ENCODE data around the gene EGLN1. TPM values are rescaled to one million over a fixed set of nuclear protein-coding genes. Genes with fewer than 3 reads are reported as not detected.

Gene EGLN1
- polyA plus RNA-seq, 1 of the 3 experiments (the other 2 are of a cell fraction) = 10.7 TPM

DNA sequence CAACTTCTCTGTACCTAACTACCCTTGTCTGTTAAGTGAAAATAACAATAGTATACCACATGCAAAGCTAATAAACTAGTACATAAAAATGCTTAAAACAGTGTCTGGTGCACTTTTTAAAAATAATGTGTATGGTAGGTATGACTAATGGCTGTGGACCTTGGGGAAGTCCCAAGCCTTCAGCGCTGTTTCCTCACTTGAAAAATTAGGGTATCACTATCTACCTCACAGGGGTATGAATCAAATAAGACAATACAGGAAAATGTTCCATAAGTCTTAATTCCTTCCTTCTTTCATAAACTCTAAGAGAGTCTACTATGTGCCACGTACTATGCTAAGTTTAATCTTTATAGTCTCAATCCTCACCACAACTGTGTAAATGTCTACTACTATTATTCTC, 32.0 kb downstream of the EGLN1 start (continued):
- TF ChIP-seq, protein P1, sequence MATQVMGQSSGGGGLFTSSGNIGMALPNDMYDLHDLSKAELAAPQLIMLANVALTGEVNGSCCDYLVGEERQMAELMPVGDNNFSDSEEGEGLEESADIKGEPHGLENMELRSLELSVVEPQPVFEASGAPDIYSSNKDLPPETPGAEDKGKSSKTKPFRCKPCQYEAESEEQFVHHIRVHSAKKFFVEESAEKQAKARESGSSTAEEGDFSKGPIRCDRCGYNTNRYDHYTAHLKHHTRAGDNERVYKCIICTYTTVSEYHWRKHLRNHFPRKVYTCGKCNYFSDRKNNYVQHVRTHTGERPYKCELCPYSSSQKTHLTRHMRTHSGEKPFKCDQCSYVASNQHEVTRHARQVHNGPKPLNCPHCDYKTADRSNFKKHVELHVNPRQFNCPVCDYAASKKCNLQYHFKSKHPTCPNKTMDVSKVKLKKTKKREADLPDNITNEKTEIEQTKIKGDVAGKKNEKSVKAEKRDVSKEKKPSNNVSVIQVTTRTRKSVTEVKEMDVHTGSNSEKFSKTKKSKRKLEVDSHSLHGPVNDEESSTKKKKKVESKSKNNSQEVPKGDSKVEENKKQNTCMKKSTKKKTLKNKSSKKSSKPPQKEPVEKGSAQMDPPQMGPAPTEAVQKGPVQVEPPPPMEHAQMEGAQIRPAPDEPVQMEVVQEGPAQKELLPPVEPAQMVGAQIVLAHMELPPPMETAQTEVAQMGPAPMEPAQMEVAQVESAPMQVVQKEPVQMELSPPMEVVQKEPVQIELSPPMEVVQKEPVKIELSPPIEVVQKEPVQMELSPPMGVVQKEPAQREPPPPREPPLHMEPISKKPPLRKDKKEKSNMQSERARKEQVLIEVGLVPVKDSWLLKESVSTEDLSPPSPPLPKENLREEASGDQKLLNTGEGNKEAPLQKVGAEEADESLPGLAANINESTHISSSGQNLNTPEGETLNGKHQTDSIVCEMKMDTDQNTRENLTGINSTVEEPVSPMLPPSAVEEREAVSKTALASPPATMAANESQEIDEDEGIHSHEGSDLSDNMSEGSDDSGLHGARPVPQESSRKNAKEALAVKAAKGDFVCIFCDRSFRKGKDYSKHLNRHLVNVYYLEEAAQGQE (IDR thresholded peaks at IDR 0.05; ENCODE audit: low read depth, low read length) = no peak
- peak; percentile 10; the same call in 1 of the 2 replicates for TF ChIP-seq NFIC (IDR thresholded peaks at IDR 0.05; ENCODE audit: borderline replicate concordance)

DNA sequence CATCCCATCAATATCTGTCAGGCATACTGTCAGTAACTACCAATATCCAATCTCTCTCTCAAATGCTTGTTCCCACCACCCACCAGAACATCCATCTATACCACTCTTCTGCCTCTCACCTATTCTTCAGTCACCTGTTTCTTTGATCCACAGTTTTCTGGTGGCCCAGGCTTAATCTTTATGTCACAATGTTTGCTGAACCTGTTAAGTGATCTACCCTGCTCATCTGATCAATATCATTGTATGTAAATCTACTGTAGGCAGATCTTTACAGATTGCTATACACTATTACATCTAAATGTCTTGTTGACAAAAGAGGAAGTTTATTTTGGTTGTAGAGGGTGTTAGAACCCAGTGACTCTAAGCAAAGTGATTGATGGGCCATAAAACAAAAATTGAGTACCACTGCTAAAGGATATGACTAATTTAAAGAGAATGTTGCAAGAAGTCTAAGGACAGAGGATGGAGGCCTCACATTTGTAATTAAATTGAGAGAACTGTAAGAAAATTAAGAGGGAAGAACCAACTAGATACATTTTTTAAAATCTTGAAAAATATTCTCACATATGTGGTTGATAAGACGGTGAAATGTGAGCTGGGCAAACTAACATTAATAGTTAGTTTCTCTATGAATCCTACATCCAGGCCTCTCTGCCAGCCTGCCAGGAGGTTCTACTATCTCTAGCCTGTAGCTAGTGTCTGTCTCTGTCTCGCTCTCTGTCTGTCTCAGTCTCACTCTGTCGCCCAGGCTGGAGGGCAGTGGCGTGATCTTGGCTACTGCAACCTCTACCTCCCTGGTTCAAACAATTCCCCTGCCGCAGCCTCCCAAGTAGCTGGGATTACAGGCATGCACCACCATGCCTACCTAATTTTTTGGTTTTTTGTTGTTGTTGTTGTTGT, 34.1 kb downstream of the EGLN1 start:
- TF ChIP-seq EP300 (IDR thresholded peaks at IDR 0.05; ENCODE audit: borderline replicate concordance in 1 of 2, low read depth in 1 of 2, low read length in 1 of 2) (0 out of 4 replicates have a peak, but pooled peaks of 1 of the 2 experiments have one; percentile 36), JUND (IDR thresholded peaks at IDR 0.05) (peak; percentile 55), TCF12 (IDR thresholded peaks at IDR 0.05) (peak; percentile 35; the same call in 1 of the 2 replicates)
- TF ChIP-seq, protein P2, sequence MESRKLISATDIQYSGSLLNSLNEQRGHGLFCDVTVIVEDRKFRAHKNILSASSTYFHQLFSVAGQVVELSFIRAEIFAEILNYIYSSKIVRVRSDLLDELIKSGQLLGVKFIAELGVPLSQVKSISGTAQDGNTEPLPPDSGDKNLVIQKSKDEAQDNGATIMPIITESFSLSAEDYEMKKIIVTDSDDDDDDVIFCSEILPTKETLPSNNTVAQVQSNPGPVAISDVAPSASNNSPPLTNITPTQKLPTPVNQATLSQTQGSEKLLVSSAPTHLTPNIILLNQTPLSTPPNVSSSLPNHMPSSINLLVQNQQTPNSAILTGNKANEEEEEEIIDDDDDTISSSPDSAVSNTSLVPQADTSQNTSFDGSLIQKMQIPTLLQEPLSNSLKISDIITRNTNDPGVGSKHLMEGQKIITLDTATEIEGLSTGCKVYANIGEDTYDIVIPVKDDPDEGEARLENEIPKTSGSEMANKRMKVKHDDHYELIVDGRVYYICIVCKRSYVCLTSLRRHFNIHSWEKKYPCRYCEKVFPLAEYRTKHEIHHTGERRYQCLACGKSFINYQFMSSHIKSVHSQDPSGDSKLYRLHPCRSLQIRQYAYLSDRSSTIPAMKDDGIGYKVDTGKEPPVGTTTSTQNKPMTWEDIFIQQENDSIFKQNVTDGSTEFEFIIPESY (IDR thresholded peaks at IDR 0.05; ENCODE audit: borderline replicate concordance, low read depth) = no peak
- TF ChIP-seq, protein P3, sequence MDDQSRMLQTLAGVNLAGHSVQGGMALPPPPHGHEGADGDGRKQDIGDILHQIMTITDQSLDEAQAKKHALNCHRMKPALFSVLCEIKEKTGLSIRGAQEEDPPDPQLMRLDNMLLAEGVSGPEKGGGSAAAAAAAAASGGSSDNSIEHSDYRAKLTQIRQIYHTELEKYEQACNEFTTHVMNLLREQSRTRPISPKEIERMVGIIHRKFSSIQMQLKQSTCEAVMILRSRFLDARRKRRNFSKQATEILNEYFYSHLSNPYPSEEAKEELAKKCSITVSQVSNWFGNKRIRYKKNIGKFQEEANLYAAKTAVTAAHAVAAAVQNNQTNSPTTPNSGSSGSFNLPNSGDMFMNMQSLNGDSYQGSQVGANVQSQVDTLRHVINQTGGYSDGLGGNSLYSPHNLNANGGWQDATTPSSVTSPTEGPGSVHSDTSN (IDR thresholded peaks at IDR 0.05) = peak; percentile 88
- Histone ChIP-seq H3K9me2 (no peaks in the 10 kb centered on the region), H4K20me1 (ENCODE audit: insufficient read depth) (no peaks in the 10 kb centered on the region), H3K27ac (ENCODE audit: low read depth in 2 of 2, low read length in 1 of 2) (peak overlapping the region; percentile 14 to 79), H3K27me3 (ENCODE audit: insufficient read depth) (no peaks in the 10 kb centered on the region), H3K4me2 (peak overlapping the region; percentile 50; the same call in 1 of the 2 replicates), H3K4me3 (ENCODE audit: low read depth in 2 of 2, low read length in 1 of 2) (no peak overlapping the region), H3K79me2 (ENCODE audit: insufficient read depth) (peaks cover 97% of the 10 kb centered on the region), H3F3A (replicated peaks; ENCODE audit: insufficient read depth) (peaks cover 18% of the 10 kb centered on the region), H3K9ac (no peak overlapping the region), H3K36me3 (replicated peaks in 1 of 2; ENCODE audit: control insufficient read depth in 1 of 2, insufficient read depth in 2 of 2, low read length in 1 of 2) (no peaks in the 10 kb centered on the region), H3K4me1 (ENCODE audit: control insufficient read depth in 1 of 2, insufficient read depth in 2 of 2, low read depth in 1 of 2, low read length in 1 of 2) (peaks cover 8 to 23% of the 10 kb centered on the region in 2 experiments), H3K9me3 (no peaks in the 10 kb centered on the region), H2AFZ (ENCODE audit: low read depth) (no peak overlapping the region)
- no peak for DNase-seq
- ChIA-PET CTCF (interaction anchor here (0.8 to 1.1 kb wide), 2 partner anchors 20 to 166 kb away, joined by 3 to 5 read pairs; no protein-coding TSS in a partner anchor), POLR2A (no interaction called here)
- 63% methylated on average over 5 of the region's 5 CpGs for WGBS (ENCODE audit: low lambda C conversion rate)

Data from SK-N-SH (cell line).